Midbrain (tissue), 1 donor: ENCODE data around the gene SLC4A2.

Experiments used
- DNase-seq: peaks from one replicate; lab custom pipeline; 2025; lab: John Stamatoyannopoulos, UW

SLC4A2 gene

DNA sequence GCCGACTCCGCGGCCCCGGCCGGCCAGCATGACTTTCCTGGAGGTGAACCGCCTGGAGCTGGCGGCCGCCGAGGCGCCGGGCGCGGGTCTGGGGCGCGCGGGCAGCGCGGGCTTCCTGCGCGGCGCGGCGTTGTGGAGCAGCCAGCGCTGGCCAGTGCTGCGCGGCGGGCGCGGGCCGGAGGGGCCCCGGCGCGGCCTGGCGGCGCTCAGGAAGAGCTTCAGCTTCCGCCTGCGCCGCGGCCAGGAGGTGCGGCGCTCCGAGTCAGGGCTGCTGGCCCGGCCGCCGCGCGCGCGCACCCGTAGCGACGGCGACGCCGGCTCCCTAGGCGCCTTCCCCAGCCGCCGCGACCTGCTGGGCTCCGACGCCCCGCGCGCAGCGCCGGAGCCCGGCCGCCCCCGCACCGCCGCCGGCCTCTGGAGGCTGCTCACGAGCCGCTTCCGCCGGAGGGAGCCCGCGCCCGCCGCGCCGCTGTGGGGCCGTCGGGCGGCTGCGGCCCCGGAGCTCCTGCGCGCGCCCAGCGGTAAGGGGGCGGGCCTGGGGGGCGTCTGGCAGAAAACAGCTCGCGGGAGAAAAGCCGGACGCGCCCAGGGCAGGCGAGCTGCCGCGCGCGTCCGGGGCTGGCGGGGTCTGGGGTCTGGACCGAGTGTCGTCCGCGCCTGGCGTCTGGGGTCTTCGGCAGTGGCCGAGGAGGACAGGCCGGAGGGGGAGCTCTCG, 55.9 kb downstream of the SLC4A2 start:
- DNase-seq: no peak

DNA sequence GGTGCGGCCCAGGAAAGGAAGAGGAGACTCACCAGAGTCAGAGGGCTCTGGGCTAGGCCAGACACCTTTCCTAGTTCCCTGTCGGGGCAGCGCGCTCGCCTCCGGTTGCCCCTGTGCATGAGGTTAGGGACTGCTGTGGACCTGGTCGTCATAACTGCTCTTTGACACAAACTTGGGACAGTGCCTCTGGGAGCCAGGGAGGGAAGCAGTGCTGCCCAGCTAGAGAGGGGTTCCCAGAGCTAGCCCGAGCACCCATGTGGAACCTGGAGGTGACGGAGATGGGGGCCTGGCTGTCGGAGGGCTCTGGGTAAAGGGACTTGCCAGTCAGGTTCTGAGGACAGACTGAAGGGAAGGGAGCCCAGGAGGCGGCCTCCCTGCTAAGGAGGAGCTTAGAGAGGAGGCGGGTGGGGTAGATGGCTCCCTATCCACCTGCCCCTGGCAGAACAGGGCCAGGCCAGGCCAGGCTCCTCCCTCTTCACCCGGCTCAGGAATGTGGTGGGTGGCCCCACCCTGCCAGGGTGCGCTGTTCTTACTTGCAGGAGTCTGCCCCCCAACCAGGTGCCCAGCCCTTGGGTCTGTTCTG, 56.5 kb downstream of the SLC4A2 start:
- no peak for DNase-seq

DNA sequence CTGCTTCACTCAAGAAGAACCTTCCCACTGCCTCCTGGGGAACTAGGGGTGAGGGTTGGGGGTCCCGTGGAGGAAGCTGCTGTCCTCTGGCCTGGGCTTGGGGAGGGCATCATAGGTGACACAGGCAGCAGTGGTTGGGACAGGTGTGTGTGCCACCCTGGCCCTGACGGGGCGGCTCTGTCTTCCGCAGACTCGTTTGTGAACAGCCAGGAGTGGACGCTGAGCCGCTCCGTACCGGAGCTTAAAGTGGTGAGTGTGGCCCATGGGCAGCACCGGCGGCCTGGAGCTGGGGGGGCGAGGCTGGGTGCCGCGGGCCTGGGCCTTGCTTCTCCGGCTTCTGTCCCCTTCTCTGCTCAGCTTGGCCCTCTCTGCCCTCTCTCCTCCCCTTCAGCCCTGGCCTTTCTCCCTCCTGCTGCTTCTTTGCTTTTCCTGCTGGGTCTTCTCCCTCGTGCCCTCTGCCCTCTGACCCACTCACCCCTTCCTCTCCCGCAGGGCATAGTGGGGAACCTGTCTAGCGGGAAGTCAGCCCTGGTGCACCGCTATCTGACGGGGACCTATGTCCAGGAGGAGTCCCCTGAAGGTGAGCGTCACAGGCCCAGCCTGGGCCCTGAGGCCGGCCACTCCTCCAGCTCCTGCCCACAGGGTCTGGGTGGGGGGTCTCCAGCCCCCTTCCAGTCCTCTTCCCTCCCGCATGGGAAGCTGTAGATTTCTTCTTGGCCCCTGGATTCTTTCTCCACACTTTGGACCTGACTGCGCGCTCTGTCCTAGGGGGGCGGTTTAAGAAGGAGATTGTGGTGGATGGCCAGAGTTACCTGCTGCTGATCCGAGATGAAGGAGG, 57.4 kb downstream of the SLC4A2 start:
- no peak for DNase-seq

DNA sequence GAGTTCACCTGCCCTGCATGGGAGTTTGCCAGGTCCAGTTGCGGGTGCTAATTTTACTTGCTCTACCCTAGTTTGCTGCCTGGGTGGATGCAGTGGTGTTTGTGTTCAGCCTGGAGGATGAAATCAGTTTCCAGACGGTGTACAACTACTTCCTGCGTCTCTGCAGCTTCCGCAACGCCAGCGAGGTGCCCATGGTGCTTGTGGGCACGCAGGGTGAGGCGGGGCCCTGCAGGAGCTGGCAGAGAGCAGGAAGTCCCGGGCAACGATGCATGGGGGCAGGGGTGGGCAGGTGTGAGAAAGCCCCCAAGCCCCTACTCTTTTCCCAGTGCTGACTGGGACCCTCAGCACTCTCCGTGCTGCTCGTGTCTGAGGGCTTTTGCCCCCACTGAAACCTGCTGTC, 58.2 kb downstream of the SLC4A2 start:
- no peak for DNase-seq

DNA sequence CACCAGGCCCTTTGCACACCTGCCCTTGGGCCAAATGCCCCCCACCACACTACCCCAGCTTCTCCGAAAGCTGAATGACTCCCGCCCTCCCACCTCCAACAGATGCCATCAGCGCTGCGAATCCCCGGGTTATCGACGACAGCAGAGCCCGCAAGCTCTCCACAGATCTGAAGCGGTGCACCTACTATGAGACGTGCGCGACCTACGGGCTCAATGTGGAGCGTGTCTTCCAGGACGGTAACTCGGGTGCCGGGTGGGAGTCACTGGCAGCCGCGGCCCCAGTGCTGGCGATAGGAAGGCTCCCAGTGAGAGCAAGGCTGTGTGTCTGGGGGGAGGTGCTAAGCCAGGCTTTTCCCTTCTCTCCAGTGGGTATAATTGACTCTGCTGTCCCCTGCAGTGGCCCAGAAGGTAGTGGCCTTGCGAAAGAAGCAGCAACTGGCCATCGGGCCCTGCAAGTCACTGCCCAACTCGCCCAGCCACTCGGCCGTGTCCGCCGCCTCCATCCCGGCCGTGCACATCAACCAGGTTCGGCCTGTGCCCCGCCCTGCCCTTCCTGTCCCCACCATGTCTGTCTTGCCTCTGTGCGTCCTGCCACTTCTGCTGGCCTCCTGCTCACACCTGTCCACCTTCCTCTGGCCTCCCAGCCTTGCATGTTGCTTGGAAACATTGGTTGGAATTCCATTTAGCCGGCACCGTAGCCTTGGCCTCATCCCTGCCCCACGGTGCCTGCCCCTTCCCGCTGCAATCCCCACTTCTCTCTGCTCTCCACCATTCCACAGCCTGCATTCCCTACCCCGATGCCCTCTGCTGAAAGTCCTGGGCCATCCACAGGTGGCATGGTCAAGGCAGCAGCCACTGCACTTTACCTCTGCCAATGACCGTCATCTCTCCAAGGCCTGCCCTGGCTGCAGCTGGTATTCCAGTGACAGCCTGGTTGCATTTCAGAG, 59.0 kb downstream of the SLC4A2 start:
- no peak for DNase-seq

DNA sequence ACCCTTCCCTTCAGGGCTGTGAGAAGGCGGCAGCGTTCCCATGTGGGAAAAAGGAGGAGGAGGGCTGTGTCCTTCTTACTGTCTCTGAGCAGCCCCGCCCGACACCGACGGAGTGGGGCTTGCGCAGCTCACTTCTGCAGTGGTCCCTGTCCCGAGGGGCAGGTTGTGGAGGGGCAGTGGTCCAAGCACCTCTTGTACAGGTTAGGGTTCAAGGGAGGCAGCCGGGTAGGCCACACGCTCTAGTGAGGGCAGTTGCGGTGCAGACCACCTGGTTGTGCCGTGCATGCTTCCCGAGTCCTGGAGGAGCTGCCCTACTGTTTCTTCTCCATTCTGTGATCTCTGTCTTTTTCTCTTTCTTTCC, 59.6 kb downstream of the SLC4A2 start:
- DNase-seq: no peak

DNA sequence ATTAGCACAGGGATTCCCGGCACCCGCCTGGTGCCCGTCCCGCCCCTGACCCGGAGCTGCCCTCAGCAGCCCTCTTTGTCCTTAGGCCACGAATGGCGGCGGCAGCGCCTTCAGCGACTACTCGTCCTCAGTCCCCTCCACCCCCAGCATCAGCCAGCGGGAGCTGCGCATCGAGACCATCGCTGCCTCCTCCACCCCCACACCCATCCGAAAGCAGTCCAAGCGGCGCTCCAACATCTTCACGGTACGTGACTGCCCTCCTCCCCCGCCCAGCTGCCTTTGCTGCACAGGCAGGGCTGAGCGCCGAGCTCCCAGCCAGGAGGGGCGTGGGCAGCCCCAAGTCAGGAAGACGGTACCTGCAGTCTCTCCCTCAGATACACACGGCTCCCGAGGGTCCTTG, 60.5 kb downstream of the SLC4A2 start:
- DNase-seq: no peak

DNA sequence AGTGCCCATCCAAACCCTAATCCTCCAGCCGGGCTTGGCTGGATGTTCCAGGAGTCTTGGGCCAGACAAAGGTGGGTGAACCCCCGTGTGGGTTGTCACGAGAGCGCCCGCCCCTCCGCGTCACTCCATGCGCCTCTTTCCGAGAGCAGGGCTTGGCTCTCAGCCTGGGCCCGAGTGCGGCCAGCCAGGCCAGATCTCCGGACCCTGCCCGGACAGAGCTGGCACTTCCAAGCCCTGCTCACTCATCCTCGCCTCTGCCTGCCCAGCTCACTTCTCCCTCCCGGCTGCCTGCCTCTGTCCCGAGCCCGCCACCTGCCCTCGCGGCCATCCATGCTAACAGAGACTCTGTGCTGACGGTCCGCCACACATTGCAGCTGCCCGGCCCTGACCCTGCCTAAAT, 61.5 kb downstream of the SLC4A2 start:
- peak; percentile 46 for DNase-seq

DNA sequence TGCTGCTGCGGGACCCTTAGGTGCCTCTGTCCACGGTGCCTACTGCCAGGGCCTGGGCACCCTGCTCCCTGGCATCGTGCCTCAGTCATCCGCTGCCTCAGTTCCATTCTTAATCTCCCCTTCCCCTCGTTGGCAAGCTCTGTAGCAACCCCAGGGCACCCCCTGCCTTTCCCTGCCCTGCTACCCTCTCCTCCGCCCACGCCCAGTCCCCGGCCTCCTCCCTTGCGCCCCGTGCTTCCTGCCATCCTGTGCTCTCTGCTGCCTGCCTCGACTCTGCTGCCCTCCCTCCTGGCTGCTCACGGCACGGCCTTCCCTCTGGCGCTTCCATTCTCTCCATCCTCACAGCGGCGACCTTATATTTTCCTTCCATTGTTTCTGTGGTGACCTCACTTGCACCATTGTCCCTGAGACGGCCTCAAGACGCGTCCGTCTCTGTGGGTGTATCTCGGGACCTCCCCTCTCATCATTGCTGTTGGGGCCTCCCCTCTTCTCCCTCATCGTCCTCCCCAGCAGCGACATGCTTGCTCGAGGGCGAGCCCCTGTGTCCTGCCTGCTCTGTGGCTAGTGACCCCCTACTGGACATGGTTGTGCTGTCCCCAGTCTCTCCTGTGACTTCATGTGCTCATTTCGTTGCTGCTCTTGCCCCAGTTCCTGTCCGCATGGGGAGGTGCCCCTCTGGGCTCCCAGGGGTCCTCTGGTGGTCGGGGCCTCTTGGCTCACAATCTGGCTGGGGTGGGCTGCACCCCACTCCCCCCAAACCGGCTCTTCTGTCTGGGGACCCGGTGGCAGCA, 62.2 kb downstream of the SLC4A2 start:
- DNase-seq: no peak

DNA sequence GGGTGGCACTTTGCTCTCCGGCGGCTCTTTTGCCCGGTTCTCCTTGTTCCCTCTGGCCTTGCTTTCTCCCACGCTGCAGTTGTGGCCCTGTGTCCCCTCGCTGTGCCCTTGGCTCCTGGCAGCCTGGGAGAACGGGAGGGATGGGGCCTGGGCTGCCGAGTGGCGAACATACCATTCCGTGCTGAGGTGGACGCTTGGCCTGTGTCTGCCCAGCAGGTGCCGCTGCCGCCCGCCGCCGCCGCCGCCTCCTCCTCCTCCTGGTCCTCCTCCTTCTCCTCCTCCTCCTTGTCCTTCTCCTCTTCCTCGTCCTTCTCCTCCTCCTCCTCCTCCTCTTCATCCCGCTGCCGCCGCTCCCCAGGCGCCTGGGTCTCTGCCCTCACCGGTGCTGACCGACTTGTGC, 62.9 kb downstream of the SLC4A2 start:
- DNase-seq: no peak

DNA sequence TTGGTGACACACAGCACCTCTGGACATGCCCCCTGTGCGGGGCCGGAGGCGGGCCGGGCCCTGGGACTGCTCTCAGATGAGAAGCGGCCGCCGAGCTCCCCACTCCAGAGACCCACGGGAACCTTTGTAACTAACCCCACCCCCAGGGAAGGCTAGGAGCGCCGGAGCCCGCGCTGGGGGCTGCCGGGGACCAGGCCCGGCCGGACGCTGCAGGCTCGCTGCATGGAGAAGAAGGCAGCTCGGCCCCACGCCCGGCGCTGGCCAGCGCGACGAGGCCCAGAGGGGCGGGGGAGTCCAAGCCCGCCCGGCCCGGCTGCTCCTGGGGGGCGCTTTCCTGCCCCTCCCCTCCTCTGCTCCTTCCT, 63.4 kb downstream of the SLC4A2 start:
- no peak for DNase-seq

DNA sequence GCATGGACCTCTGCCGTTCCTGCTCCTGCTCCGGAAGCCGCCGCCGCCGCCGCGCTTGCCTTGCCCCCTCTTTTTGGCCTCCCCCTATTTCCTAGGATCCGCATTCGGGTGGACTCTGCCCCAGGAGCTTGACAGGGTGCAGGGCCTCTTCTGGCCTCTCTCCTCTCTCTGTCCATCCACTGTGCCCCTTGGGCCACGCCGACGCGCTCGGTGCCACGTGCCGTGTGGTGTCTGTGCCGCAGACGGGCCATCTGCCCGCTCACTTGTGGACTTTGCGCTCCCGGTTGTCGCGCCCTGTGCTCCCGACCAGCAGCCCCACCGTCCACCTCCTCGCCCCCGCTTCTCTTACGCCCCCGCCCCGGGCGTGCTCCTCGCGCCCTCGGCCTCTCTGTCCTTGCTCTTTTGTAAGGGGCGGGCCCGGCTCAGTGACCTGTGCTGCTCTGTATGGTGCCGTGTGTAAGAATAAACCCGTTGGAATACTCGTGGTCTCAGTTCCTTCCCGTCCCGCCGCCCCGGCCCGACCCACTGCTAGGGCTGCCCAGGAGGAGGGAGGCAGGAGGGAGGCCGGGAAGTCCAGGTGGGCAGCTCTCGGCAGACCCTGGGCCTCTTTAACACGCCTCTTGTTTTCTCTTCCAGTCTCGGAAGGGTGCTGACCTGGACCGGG, 63.9 kb downstream of the SLC4A2 start:
- DNase-seq: no peak

DNA sequence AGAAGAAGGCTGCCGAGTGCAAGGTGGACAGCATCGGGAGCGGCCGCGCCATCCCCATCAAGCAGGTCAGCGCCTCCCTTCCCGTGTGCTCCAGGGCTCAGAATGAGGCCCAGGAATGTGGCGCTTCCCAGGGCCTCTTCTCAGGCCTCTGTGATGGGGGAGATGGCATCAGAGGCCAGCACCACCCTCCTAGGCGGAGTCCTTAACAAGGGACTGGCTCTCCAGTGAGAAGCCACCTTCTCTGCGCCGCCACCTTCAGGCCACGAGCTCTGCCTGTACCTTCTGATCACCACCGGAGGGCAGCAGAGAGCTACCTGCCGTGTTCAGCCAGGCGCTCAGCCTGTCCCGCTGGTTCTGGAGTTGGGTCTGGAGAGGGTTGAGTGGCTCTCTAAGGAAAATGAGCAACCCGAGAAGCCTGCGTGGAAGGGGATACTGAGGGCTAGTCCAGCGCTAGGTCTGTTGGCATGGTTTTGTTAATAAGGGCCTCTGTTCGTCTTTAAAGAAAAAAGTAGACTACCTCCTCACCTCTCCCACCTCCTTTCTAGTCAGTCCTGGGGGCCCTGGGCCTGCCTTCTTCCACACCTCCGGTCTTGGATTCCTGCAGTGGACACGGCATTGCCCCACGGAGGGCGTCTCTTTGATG, 64.6 kb downstream of the SLC4A2 start:
- peak; percentile 84 for DNase-seq

DNA sequence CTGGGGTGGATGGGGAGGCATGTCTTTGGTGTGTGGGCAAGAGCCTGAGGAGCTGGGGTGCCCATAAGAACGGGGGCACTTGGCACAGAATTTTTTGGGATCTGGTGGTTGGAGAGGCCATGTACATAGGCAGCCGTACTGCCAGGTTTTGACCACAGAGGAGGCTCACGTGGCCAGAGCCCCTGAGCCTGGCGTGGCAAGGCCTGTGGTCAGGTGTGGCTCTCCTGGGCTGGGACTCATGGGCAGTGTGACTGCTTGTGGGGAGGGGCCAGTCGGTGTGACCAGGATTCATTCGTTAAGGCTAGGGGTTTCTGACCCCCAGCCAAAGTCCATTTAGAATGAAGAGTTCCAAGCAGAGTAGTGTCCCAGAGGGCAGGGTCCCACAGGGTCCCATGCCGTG, 65.1 kb downstream of the SLC4A2 start:
- no peak for DNase-seq

DNA sequence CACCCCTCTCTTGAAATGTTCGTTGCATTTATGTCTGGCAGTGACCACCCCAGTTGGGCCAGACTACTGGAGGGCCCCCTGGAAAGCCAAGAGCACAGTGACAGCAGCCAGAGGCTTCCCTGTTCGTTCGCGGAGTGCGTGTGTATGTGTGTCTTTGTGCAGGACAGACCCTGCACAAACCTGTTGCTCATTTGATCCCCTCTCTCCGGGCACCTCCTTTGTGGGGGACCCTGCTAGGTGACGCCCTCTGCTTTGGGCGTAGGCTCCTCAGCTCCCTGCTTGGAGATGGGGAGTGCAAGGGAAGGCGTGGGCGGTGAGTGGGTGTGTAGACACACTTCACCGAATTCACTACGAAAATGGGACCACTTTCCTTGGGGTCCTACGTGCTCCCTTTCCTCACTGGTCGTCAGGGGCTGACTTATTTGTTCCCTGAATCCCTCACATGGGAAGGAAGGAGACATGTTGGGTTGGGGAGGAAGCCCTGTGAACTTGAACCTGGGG, 65.6 kb downstream of the SLC4A2 start:
- no peak for DNase-seq

DNA sequence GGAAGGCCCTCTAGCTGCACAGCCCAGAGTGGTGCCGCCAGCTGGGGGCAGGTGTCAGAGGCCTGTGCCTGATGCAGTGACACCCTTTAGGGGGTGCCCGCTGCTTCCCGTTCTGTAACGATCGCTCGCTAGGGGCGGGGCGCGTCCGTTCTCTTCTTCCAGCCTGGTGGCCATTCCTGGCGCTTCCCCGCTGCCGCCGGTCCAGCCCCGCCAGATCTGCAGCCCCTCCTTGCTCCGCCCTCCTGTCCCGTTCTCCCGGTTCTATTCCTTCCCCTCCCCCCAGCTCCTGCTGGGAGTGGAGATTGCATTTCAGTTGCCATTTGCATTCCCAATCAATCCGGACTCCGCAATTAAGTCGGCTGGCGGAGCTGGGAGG, 66.1 kb downstream of the SLC4A2 start:
- no peak for DNase-seq

DNA sequence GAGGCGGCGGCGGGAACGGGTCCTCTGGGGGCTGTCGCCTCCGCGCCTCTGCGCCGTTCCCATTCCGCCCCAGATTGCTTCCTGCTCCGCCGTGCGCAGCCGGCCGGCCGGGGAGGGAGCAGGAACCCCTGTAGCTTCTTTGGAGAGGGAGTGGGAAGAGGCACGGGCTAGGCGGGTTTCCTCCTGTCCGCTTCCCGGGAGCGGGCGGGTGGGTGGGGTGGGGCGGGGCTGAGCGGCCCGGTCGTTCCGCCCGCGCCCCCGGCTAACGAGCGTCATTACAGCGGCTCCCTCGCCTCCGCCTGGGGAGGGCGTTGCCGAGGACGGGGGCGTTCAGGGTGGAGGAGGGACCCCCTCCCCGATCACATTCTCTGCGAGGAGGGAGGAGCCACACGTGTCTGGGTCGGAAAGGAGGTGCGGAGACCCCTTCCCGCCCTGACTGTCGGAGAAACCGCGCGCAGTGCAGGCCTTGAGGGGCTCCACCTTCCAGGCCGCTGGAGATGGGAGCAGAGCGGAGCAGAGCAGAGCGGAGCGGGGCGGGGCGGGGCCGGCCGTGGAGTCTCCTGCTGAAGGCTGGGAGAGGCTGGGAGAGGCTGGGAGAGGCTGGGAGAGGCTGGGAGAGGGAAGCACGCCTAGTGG, 66.6 kb downstream of the SLC4A2 start:
- DNase-seq: no peak
